ENCODE measurements around the gene PARVB. TPM values are rescaled to one million over a fixed set of nuclear protein-coding genes. Genes with fewer than 3 reads are reported as not detected.

The PARVB gene
- total RNA-seq, 4 donors from 2014 or later = 27.7 to 88.5 (median 41.7) TPM

- no peaks in the 10 kb centered on the region for H3K27me3 ChIP-seq
- H3K9me3 ChIP-seq = no peaks in the 10 kb centered on the region
- H3K4me3 ChIP-seq = no peak overlapping the region
- intact Hi-C loops (cut with DNase I; ENCODE audit: low total_unique reads) = no loop called here
- no peak for DNase-seq
- H3K36me3 ChIP-seq = no peaks in the 10 kb centered on the region
- TF ChIP-seq POLR2A (IDR thresholded peaks at IDR 0.05) (no peak), CTCF (IDR thresholded peaks at IDR 0.05) (no peak)
- H3K4me1 ChIP-seq = peaks cover 0 to 5% of the 10 kb centered on the region in 2 donors
- H3K27ac ChIP-seq = no peak overlapping the region
Measured at GRCh38 chr22:44182588-44183286, 158.6 kb downstream of the PARVB start.

- no peaks in the 10 kb centered on the region for H3K36me3 ChIP-seq
- H3K4me1 ChIP-seq = peaks cover 0 to 5% of the 10 kb centered on the region in 2 donors
- no peak for DNase-seq
- no peaks in the 10 kb centered on the region for H3K27me3 ChIP-seq
- H3K4me3 ChIP-seq = no peak overlapping the region
- H3K9me3 ChIP-seq = no peaks in the 10 kb centered on the region
- H3K27ac ChIP-seq = no peak overlapping the region
- TF ChIP-seq CTCF (IDR thresholded peaks at IDR 0.05) (no peak), POLR2A (IDR thresholded peaks at IDR 0.05) (no peak)
- intact Hi-C loops (cut with DNase I; ENCODE audit: low total_unique reads) = no loop called here
Measured at GRCh38 chr22:44183287-44183588, 159.1 kb downstream of the PARVB start.

- H3K36me3 ChIP-seq = no peaks in the 10 kb centered on the region
- peaks cover 0 to 5% of the 10 kb centered on the region in 2 donors for H3K4me1 ChIP-seq
- intact Hi-C loops (cut with DNase I; ENCODE audit: low total_unique reads) = no loop called here
- DNase-seq = no peak
- H3K4me3 ChIP-seq = no peak overlapping the region
- H3K9me3 ChIP-seq = no peaks in the 10 kb centered on the region
- H3K27ac ChIP-seq = no peak overlapping the region
- no peaks in the 10 kb centered on the region for H3K27me3 ChIP-seq
- TF ChIP-seq POLR2A (IDR thresholded peaks at IDR 0.05) = no peak
- no peak for TF ChIP-seq CTCF (IDR thresholded peaks at IDR 0.05)
Measured at GRCh38 chr22:44184006-44184405, 159.9 kb downstream of the PARVB start.

GRCh38 chr22:44185237-44186120, 161.4 kb downstream of the PARVB start:
- intact Hi-C loops (cut with DNase I; ENCODE audit: low total_unique reads) = no loop called here
- Histone ChIP-seq H3K36me3 (no peaks in the 10 kb centered on the region), H3K4me3 (no peak overlapping the region), H3K4me1 (peaks cover 0 to 5% of the 10 kb centered on the region in 2 donors), H3K9me3 (no peaks in the 10 kb centered on the region), H3K27me3 (no peaks in the 10 kb centered on the region), H3K27ac (no peak overlapping the region)
- no peak for TF ChIP-seq CTCF (IDR thresholded peaks at IDR 0.05)
- TF ChIP-seq POLR2A (IDR thresholded peaks at IDR 0.05) = no peak
- DNase-seq = no peak

GRCh38 chr22:44186121-44186510, 162.0 kb downstream of the PARVB start:
- H3K27ac ChIP-seq = no peak overlapping the region
- TF ChIP-seq CTCF (IDR thresholded peaks at IDR 0.05) (no peak), POLR2A (IDR thresholded peaks at IDR 0.05) (no peak)
- DNase-seq = no peak
- intact Hi-C loops (cut with DNase I; ENCODE audit: low total_unique reads) = no loop called here
- peaks cover 0 to 5% of the 10 kb centered on the region in 2 donors for H3K4me1 ChIP-seq
- H3K9me3 ChIP-seq = no peaks in the 10 kb centered on the region
- H3K4me3 ChIP-seq = no peak overlapping the region
- H3K36me3 ChIP-seq = no peaks in the 10 kb centered on the region
- no peaks in the 10 kb centered on the region for H3K27me3 ChIP-seq

Measured in uterus (tissue), 4 donors.